Chondrocyte (in vitro differentiated cells): ENCODE measurements around the gene RNF10. TPM values are rescaled to one million over a fixed set of nuclear protein-coding genes. Genes with fewer than 3 reads are reported as not detected.
"Not testable (repeated sequence)": the region's sequence is repeated elsewhere in the genome, so short reads cannot be mapped to it uniquely, and the experiment has no call there.

Source experiments
- DNase-seq: peaks from one replicate; pipeline ENCODE4 v3.0.0; 2021; ENCODE audit warnings: mixed read lengths, low spot score
- H3K27ac Mint-ChIP-seq: one replicate; pipeline ENCODE4 v1.8.0; 2021; ENCODE audit warnings: mild to moderate bottlenecking, moderate library complexity, mixed read lengths; ENCODE audit not compliant: unreplicated experiment
- H3K27me3 Mint-ChIP-seq: 2 replicates; pipeline ENCODE4 v1.8.0; 2021; ENCODE audit warnings: low read depth, mixed read lengths
- H3K36me3 Mint-ChIP-seq: 2 replicates; pipeline ENCODE4 v1.8.0; 2021; ENCODE audit warnings: low read depth, mixed read lengths
- H3K4me1 Mint-ChIP-seq: 2 replicates; pipeline ENCODE4 v1.8.0; 2021; ENCODE audit warnings: low read depth, mild to moderate bottlenecking, mixed read lengths
- H3K4me3 Mint-ChIP-seq: one replicate; pipeline ENCODE4 v1.8.0; 2021; ENCODE audit warnings: mild to moderate bottlenecking, moderate library complexity, mixed read lengths; ENCODE audit not compliant: unreplicated experiment
- H3K9me3 Mint-ChIP-seq: 2 replicates; pipeline ENCODE4 v1.8.0; 2021; ENCODE audit warnings: low read depth, mixed read lengths
- CTCF ChIP-seq: fragments of 200-600 bp; sonication (generic); IDR thresholded peaks from 2 replicates; pipeline ENCODE4 v1.5.0; 2021; ENCODE audit warnings: antibody characterized with exemption, mild to moderate bottlenecking, moderate library complexity
- long read RNA-seq: library from polyadenylated mRNA; stranded (forward); transcript quantifications from one replicate; pipeline ENCODE4 v2.0.0, GENCODE V29; 2021
- total RNA-seq: library from RNA; stranded (reverse); gene quantifications from 3 replicates; pipeline ENCODE4 v1.2.1, GENCODE V29; 2021

Gene RNF10
- 136 to 138 TPM (median 136 TPM) in 3 replicates for total RNA-seq
- long read RNA-seq, transcript RNF10-201 (17 exons, 3,825 nt), result major isoform, 308 of 443 reads
- long read RNA-seq, transcript RNF10-203 (17 exons, 2,671 nt), result minor isoform, 27 of 443 reads
- long read RNA-seq, partial matches to known transcripts, result 14 of 443 reads
- long read RNA-seq, other reads (novel, unspliced or antisense), result 94 of 443 reads

GRCh38 chr12:120534203-120534702, at the start of gene RNF10:
TSS of gene RNF10 (plus strand) at chr12:120534356. CDS start at chr12:120534812, 456 bp downstream.
- no peaks in the 10 kb centered on the region for H3K9me3 Mint-ChIP-seq
- TF ChIP-seq CTCF, result no peak
- no peaks in the 10 kb centered on the region for H3K36me3 Mint-ChIP-seq
- H3K27me3 Mint-ChIP-seq, result no peaks in the 10 kb centered on the region
- DNase-seq, result peak; percentile 93
- H3K4me3 Mint-ChIP-seq, result peak within 1 kb of the TSS; percentile 88
- peak within 1 kb of the TSS; percentile 94 for H3K27ac Mint-ChIP-seq
- H3K4me1 Mint-ChIP-seq, result peaks cover 51% of the 10 kb centered on the region

- peaks cover 5% of the 10 kb centered on the region for H3K36me3 Mint-ChIP-seq
- no peak for TF ChIP-seq CTCF
These were observed 47.9 kb upstream of the RNF10 start for GRCh38 chr12:120485961-120486881.

GRCh38 chr12:120487552-120487951, 46.6 kb upstream of the RNF10 start:
- H3K36me3 Mint-ChIP-seq, H3K4me1 Mint-ChIP-seq, H3K27ac Mint-ChIP-seq, DNase-seq, H3K4me3 Mint-ChIP-seq, H3K9me3 Mint-ChIP-seq, H3K27me3 Mint-ChIP-seq: not testable (repeated sequence)

More at GRCh38 chr12:120485961-120486881, 47.9 kb upstream of the RNF10 start:
- H3K27ac Mint-ChIP-seq, result no peak overlapping the region
- H3K27me3 Mint-ChIP-seq, result no peaks in the 10 kb centered on the region
- H3K4me3 Mint-ChIP-seq, result no peak overlapping the region
- no peak for DNase-seq
- H3K9me3 Mint-ChIP-seq, result no peaks in the 10 kb centered on the region
- H3K4me1 Mint-ChIP-seq, result no peaks in the 10 kb centered on the region

- Mint-ChIP-seq H3K36me3 (peaks cover 3% of the 10 kb centered on the region), H3K4me1 (no peaks in the 10 kb centered on the region), H3K9me3 (no peaks in the 10 kb centered on the region), H3K27me3 (no peaks in the 10 kb centered on the region), H3K27ac (no peak overlapping the region), H3K4me3 (no peak overlapping the region)
- DNase-seq, result no peak
- no peak for TF ChIP-seq CTCF
These were observed 46.0 kb upstream of the RNF10 start for GRCh38 chr12:120488057-120488640.

- H3K4me1 Mint-ChIP-seq, result no peaks in the 10 kb centered on the region
- no peak for TF ChIP-seq CTCF
- no peak overlapping the region for H3K4me3 Mint-ChIP-seq
- no peaks in the 10 kb centered on the region for H3K27me3 Mint-ChIP-seq
- no peak overlapping the region for H3K27ac Mint-ChIP-seq
- H3K36me3 Mint-ChIP-seq, result peaks cover 2% of the 10 kb centered on the region
- no peaks in the 10 kb centered on the region for H3K9me3 Mint-ChIP-seq
- DNase-seq, result no peak
These were observed 45.1 kb upstream of the RNF10 start for GRCh38 chr12:120489018-120489417.
